Aorta (tissue), 5 donors: ENCODE data around the gene NOL4L. TPM values are rescaled to one million over a fixed set of nuclear protein-coding genes. Genes with fewer than 3 reads are reported as not detected.

Source experiments
- ATAC-seq: fragments of 200-7000 bp; cut with Tn5 transposase; one replicate; pipeline ENCODE4 v1.9.1; 2022; ENCODE audit warnings: moderate library complexity; ENCODE audit not compliant: low FRiP score
- DNase-seq, 2 donors: peaks; one replicate each; pipeline ENCODE4 v3.0.0-alpha.2; 2020
- H3K27ac ChIP-seq, 2 donors: one replicate each; pipeline ENCODE4 v1.5.1; 2013; ENCODE audit warnings: low read length in 2 of 2, mild to moderate bottlenecking in 2 of 2, moderate library complexity in 2 of 2, control low read depth in 1 of 2, inconsistent platforms in 1 of 2, low read depth in 1 of 2
- H3K27me3 ChIP-seq, 2 donors: one replicate each; pipeline ENCODE4 v1.6.1; 2013; ENCODE audit warnings: control low read depth in 1 of 2, low read length in 1 of 2, mild to moderate bottlenecking in 1 of 2, moderate library complexity in 1 of 2; ENCODE audit not compliant: insufficient read depth in 2 of 2, control insufficient read depth in 1 of 2
- H3K36me3 ChIP-seq, 2 donors: one replicate each; pipeline ENCODE4 v1.6.1; 2013; ENCODE audit warnings: control low read depth in 1 of 2, low read length in 1 of 2, mild to moderate bottlenecking in 1 of 2; ENCODE audit not compliant: insufficient read depth in 2 of 2, control insufficient read depth in 1 of 2
- H3K4me1 ChIP-seq, 2 donors: one replicate each; pipeline ENCODE4 v1.6.1; 2013; ENCODE audit warnings: low read length in 2 of 2, control low read depth in 1 of 2, mild to moderate bottlenecking in 1 of 2, moderate library complexity in 1 of 2; ENCODE audit not compliant: insufficient read depth in 2 of 2, control insufficient read depth in 1 of 2
- H3K4me3 ChIP-seq, 2 donors: one replicate each; pipeline ENCODE4 v1.5.1; 2013; ENCODE audit warnings: low read length in 2 of 2, control low read depth in 1 of 2, mild to moderate bottlenecking in 1 of 2
- H3K9me3 ChIP-seq: one replicate; pipeline ENCODE4 v1.6.1; 2013; ENCODE audit warnings: mild to moderate bottlenecking, low read length; ENCODE audit not compliant: control insufficient read depth
- WGBS, 2 donors: extraction: QIAGEN DNeasy Blood & Tissue Kit; methylation state at CpG; one replicate each; pipeline ENCODE4 v1.1.7; 2013; 5-methylcytosine and 5-hydroxymethylcytosine counted together
- intact Hi-C, 2 donors: fragments of 100-400 bp; cut with DNase I; formaldehyde crosslinking; loops; one replicate each; pipeline versions ENCODE4 v1.14.2 to v1.15.0; 2022
- polyA plus RNA-seq, 2 donors: library from polyadenylated mRNA; stranded (reverse); fragments of 200-250 nt; gene quantifications; one replicate each; pipeline ENCODE4 v1.2.3, GENCODE V29; 2013
- total RNA-seq, 2 donors: library from RNA; stranded (reverse); fragmentation: NEBNext Ultra II Directional; extraction: Animal tissue kit (Norgen Biotek cat#: 25700); gene quantifications; one replicate each; pipeline ENCODE4 v1.2.1, GENCODE V29; 2021
- donor health status: healthy with polysubstance abuse.
- donor health status: Bipolar disorder and iron deficiency.
- donor health status: DM: no; HTN: no; CAD: no.
- donor health status: DM: no; HTN: no; CAD: no.
- donor health status: DM: yes; HTN: yes; CAD: no.

The NOL4L gene
- total and polyA plus RNA-seq, 4 donors: 2.3 to 29.5 (median 8.0) TPM

- intact Hi-C loops: no loop called here
- no peak overlapping the region for H3K27ac ChIP-seq
- H3K27me3 ChIP-seq: no peaks in the 10 kb centered on the region
- H3K36me3 ChIP-seq: no peaks in the 10 kb centered on the region
- no peaks in the 10 kb centered on the region for H3K4me1 ChIP-seq
- H3K9me3 ChIP-seq: no peaks in the 10 kb centered on the region
- H3K4me3 ChIP-seq: no peak overlapping the region
- ATAC-seq (peak; percentile 89), DNase-seq (peak; percentile 93 to 94)
- WGBS, 2 donors: 3 to 5% methylated on average over 28 of the region's 28 CpGs
Measured at GRCh38 chr20:32474967-32475811, 109.9 kb downstream of the NOL4L start.

GRCh38 chr20:32474717-32474966 lies 110.5 kb downstream of the NOL4L start:
- Histone ChIP-seq H3K4me3 (no peak overlapping the region), H3K9me3 (no peaks in the 10 kb centered on the region), H3K27ac (no peak overlapping the region), H3K36me3 (no peaks in the 10 kb centered on the region), H3K4me1 (no peaks in the 10 kb centered on the region), H3K27me3 (no peaks in the 10 kb centered on the region)
- ATAC-seq: no peak
- no peak for DNase-seq
- WGBS, 2 donors: 30 to 39% methylated on average over 8 of the region's 8 CpGs
- intact Hi-C loops: no loop called here

- Histone ChIP-seq H3K4me3 (no peak overlapping the region), H3K4me1 (no peaks in the 10 kb centered on the region), H3K36me3 (no peaks in the 10 kb centered on the region), H3K27me3 (no peaks in the 10 kb centered on the region), H3K27ac (no peak overlapping the region), H3K9me3 (no peaks in the 10 kb centered on the region)
- ATAC-seq (no peak), DNase-seq (no peak)
- intact Hi-C loops: no loop called here
- WGBS, 2 donors: 92 to 93% methylated on average over 18 of the region's 18 CpGs
Measured at GRCh38 chr20:32474009-32474716, 111.0 kb downstream of the NOL4L start.

GRCh38 chr20:32473231-32474008 lies 111.7 kb downstream of the NOL4L start:
- H3K36me3 ChIP-seq: no peaks in the 10 kb centered on the region
- no peak for DNase-seq
- H3K27ac ChIP-seq: no peak overlapping the region
- H3K4me1 ChIP-seq: no peaks in the 10 kb centered on the region
- no peak overlapping the region for H3K4me3 ChIP-seq
- intact Hi-C loops: no loop called here
- 83 to 86% methylated on average over 28 to 29 of the region's 29 CpGs for WGBS, 2 donors
- no peaks in the 10 kb centered on the region for H3K27me3 ChIP-seq
- no peak for ATAC-seq
- no peaks in the 10 kb centered on the region for H3K9me3 ChIP-seq

GRCh38 chr20:32472581-32473207 lies 112.4 kb downstream of the NOL4L start:
- WGBS, 2 donors: 96 to 97% methylated on average over 6 of the region's 6 CpGs
- intact Hi-C loops: no loop called here
- no peaks in the 10 kb centered on the region for H3K27me3 ChIP-seq
- ATAC-seq: no peak
- DNase-seq: no peak
- H3K9me3 ChIP-seq: no peaks in the 10 kb centered on the region
- H3K4me1 ChIP-seq: no peaks in the 10 kb centered on the region
- H3K4me3 ChIP-seq: no peak overlapping the region
- no peak overlapping the region for H3K27ac ChIP-seq
- no peaks in the 10 kb centered on the region for H3K36me3 ChIP-seq

GRCh38 chr20:32470940-32471339 lies 114.2 kb downstream of the NOL4L start:
- intact Hi-C loops: no loop called here
- Histone ChIP-seq H3K9me3 (no peaks in the 10 kb centered on the region), H3K36me3 (no peaks in the 10 kb centered on the region), H3K27ac (no peak overlapping the region), H3K4me3 (no peak overlapping the region), H3K27me3 (no peaks in the 10 kb centered on the region), H3K4me1 (no peaks in the 10 kb centered on the region)
- DNase-seq (no peak), ATAC-seq (no peak)
- 80 to 81% methylated on average over 9 of the region's 9 CpGs for WGBS, 2 donors

- ATAC-seq (peak; percentile 33), DNase-seq (no peak)
- WGBS, 2 donors: 80 to 81% methylated on average over 27 of the region's 27 CpGs
- H3K4me1 ChIP-seq: no peaks in the 10 kb centered on the region
- no peaks in the 10 kb centered on the region for H3K36me3 ChIP-seq
- H3K4me3 ChIP-seq: no peak overlapping the region
- no peak overlapping the region for H3K27ac ChIP-seq
- no peaks in the 10 kb centered on the region for H3K9me3 ChIP-seq
- intact Hi-C loops: no loop called here
- H3K27me3 ChIP-seq: no peaks in the 10 kb centered on the region
Measured at GRCh38 chr20:32470025-32470861, 114.9 kb downstream of the NOL4L start.

GRCh38 chr20:32468860-32469259 lies 116.3 kb downstream of the NOL4L start:
- WGBS, 2 donors: 91 to 95% methylated on average over 7 of the region's 7 CpGs

More at GRCh38 chr20:32468860-32469259, 116.3 kb downstream of the NOL4L start:
- no peaks in the 10 kb centered on the region for H3K36me3 ChIP-seq
- H3K4me3 ChIP-seq: no peak overlapping the region
- intact Hi-C loops: no loop called here
- H3K27me3 ChIP-seq: no peaks in the 10 kb centered on the region
- ATAC-seq (no peak), DNase-seq (no peak)
- H3K9me3 ChIP-seq: no peaks in the 10 kb centered on the region
- H3K4me1 ChIP-seq: no peaks in the 10 kb centered on the region
- H3K27ac ChIP-seq: no peak overlapping the region
